HG03045 (cell line): ENCODE data around the gene IKZF3.

Experiments
- ATAC-seq: cut with Tn5 transposase; IDR thresholded peaks from one replicate; pipeline ENCODE4 v1.9.1; 2021; ENCODE audit warnings: mild to moderate bottlenecking, moderate library complexity; ENCODE audit not compliant: unreplicated experiment

The IKZF3 gene

GRCh38 chr17:39818358-39819000 is 45.6 kb downstream of the IKZF3 start:
- ATAC-seq: no peak

- ATAC-seq: no peak
Observed at GRCh38 chr17:39816272-39816671, 47.8 kb downstream of the IKZF3 start.

GRCh38 chr17:39814497-39814896 is 49.6 kb downstream of the IKZF3 start:
- no peak for ATAC-seq

GRCh38 chr17:39813631-39814030 is 50.5 kb downstream of the IKZF3 start:
- no peak for ATAC-seq

GRCh38 chr17:39812466-39812865 is 51.6 kb downstream of the IKZF3 start:
- ATAC-seq: no peak

GRCh38 chr17:39810939-39811728 is 53.0 kb downstream of the IKZF3 start:
- ATAC-seq: no peak

- no peak for ATAC-seq
Observed at GRCh38 chr17:39809221-39809620, 54.9 kb downstream of the IKZF3 start.

- ATAC-seq: no peak
Observed at GRCh38 chr17:39808409-39808997, 55.6 kb downstream of the IKZF3 start.

- no peak for ATAC-seq
Observed at GRCh38 chr17:39804839-39805238, 59.3 kb downstream of the IKZF3 start.

GRCh38 chr17:39801055-39801454 is 63.1 kb downstream of the IKZF3 start:
- no peak for ATAC-seq

GRCh38 chr17:39800540-39800939 is 63.6 kb downstream of the IKZF3 start:
- ATAC-seq: no peak

GRCh38 chr17:39799395-39799794 is 64.7 kb downstream of the IKZF3 start:
- ATAC-seq: no peak

- peak; percentile 75 for ATAC-seq
Observed at GRCh38 chr17:39794249-39794970, 69.7 kb downstream of the IKZF3 start.

- ATAC-seq: no peak
Observed at GRCh38 chr17:39793301-39793872, 70.7 kb downstream of the IKZF3 start.

- no peak for ATAC-seq
Observed at GRCh38 chr17:39792526-39793221, 71.4 kb downstream of the IKZF3 start.

- ATAC-seq: no peak
Observed at GRCh38 chr17:39791111-39791992, 72.8 kb downstream of the IKZF3 start.

- ATAC-seq: no peak
Observed at GRCh38 chr17:39787743-39788484, 76.2 kb downstream of the IKZF3 start.

- ATAC-seq: no peak
Observed at GRCh38 chr17:39787041-39787440, 77.1 kb downstream of the IKZF3 start.

GRCh38 chr17:39782980-39783379 is 81.1 kb downstream of the IKZF3 start:
- ATAC-seq: no peak
